Ovary (tissue), 9 donors: ENCODE results near the gene SLC2A14. TPM values are rescaled to one million over a fixed set of nuclear protein-coding genes. Genes with fewer than 3 reads are reported as not detected.
"Not testable (repeated sequence)": the region's sequence is repeated elsewhere in the genome, so short reads cannot be mapped to it uniquely, and the experiment has no call there.

Experiments
- DNase-seq, 5 donors: peaks; one replicate each; pipeline ENCODE4 v3.0.0-alpha.2; 2019 to 2020
- H3K27ac ChIP-seq, 2 donors: fragments of 200-600 bp; one replicate each; pipeline versions ENCODE4 v1.5.1 to v1.8.0; 2019 to 2022
- H3K27me3 ChIP-seq: fragments of 200-600 bp; one replicate; pipeline ENCODE4 v1.8.0; 2022
- H3K36me3 ChIP-seq: fragments of 200-600 bp; sonication (generic); one replicate; pipeline ENCODE4 v1.5.1; 2019
- H3K4me1 ChIP-seq: one replicate; pipeline ENCODE4 v1.8.1; 2013; ENCODE audit warnings: mild to moderate bottlenecking, moderate library complexity; ENCODE audit not compliant: insufficient read depth
- H3K4me3 ChIP-seq: fragments of 200-600 bp; sonication (generic); one replicate; pipeline ENCODE4 v1.5.1; 2017
- H3K9me3 ChIP-seq, 2 donors: fragments of 200-600 bp in 1 of 2; sonication (generic) in 1 of 2; one replicate each; pipeline versions ENCODE4 v1.5.1 to v1.8.1; 2013 to 2019; ENCODE audit warnings: mild to moderate bottlenecking in 1 of 2, moderate library complexity in 1 of 2
- EP300 ChIP-seq: sonication (generic); formaldehyde crosslinking; IDR thresholded peaks from one replicate; pipeline ENCODE4 v1.6.1; 2017; ENCODE audit warnings: antibody characterized with exemption
- POLR2A ChIP-seq: fragments of 450-650 bp; IDR thresholded peaks from one replicate; pipeline ENCODE4 v1.6.1; 2017; ENCODE audit warnings: antibody characterized with exemption, mild to moderate bottlenecking, moderate library complexity
- WGBS, 3 donors: extraction: QIAGEN DNeasy Blood & Tissue Kit in 1 of 3; methylation state at CpG; one replicate each; pipeline versions ENCODE4 v1.1.5 to v1.1.7; 2013 to 2017; 5-methylcytosine and 5-hydroxymethylcytosine counted together
- intact Hi-C, 4 donors: fragments of 100-400 bp; cut with DNase I; formaldehyde crosslinking; loops; one replicate each; pipeline versions ENCODE4 v1.11.0 to v1.15.1; 2022 to 2023
- polyA plus RNA-seq, 2 donors: library from polyadenylated mRNA; stranded (reverse); fragments of 200-250 nt in 1 of 2; fragments of 350-450 nt in 1 of 2; fragmentation: Illumina TruSeq in 1 of 2; extraction: RNeasy Lipid Tissue Mini Kit (QIAGEN cat#74804) in 1 of 2; gene quantifications; one replicate each; pipeline ENCODE4 v1.2.3, GENCODE V29; 2013 to 2014
- total RNA-seq, 7 donors: library from RNA; depleted of rRNA in 2 of 7; stranded (reverse); fragments of >200 nt in 2 of 7; fragmentation: NEBNext Ultra II Directional in 3 of 7; extraction: Animal tissue kit (Norgen Biotek cat#: 25700) in 3 of 7; gene quantifications; one replicate each; pipeline versions ENCODE4 v1.1.0 to v1.2.4, GENCODE V29; 2016 to 2023
- TF ChIP-seq, protein P1 (sequence below), 3 donors: fragments of 450-650 bp in 2 of 3; fragments of 200-600 bp in 1 of 3; IDR thresholded peaks; one replicate each; pipeline versions ENCODE4 v1.5.1 to v1.8.0; 2016 to 2022; ENCODE audit warnings: antibody characterized with exemption in 3 of 3, mild to moderate bottlenecking in 1 of 3
- donor health status: DM: no; HTN: no; CAD: no; lungs with moderate emphysema.
- donor health status: DM: no; HTN: no; CAD: no.
- donor health status: Bipolar disorder and iron deficiency.
- donor health status: DM: yes; HTN: yes; CAD: no.
- donor health status: DM: no; HTN: no; CAD: no.
- donor health status: DM: yes; HTN: yes; CAD: no.

Gene SLC2A14
- total and polyA plus RNA-seq, 9 donors: 0.46 to 12.7 (median 2.2) TPM

DNA sequence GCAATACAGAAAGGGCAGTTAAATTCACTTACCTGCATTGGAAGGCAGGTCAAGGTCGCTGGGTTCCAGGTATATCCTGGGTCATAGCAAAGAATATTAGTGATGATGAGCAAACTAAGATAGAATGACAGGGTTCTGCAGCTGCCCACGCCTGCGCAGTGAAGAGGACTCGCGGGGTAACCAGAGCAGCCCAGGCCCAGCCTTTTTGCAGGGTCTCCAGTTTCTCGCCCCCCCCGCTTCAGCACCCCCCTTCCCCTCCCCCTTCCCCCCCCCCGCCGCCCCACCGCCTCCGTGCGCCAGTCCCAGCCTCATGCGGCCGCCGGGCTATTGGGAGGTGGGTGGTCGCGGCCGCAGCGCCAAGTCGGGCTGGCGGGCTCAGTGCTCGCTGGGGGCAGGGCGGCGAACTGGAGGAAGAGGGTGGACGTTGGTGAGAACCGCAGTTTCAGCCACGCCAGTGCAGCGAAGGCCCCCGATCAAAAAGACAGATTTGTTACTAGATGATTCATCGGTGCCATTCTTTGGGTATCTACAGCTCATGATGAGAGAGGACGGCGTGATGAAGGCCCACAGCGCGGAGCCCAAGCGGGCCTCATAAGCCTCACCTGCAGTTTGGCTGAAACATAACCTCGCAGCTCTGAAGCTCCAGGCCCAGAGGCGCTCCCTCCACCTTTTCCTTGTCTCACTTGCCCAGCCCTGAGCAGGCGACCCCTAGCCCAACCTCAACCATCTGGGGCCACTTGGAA is 43.1 kb upstream of the SLC2A14 start:
- Histone ChIP-seq H3K4me3 (no peak overlapping the region), H3K27ac (no peak overlapping the region), H3K4me1 (peaks cover 2% of the 10 kb centered on the region), H3K9me3 (no peaks in the 10 kb centered on the region), H3K36me3 (no peaks in the 10 kb centered on the region), H3K27me3 (no peaks in the 10 kb centered on the region)
- no peak for TF ChIP-seq POLR2A
- TF ChIP-seq, protein P1, sequence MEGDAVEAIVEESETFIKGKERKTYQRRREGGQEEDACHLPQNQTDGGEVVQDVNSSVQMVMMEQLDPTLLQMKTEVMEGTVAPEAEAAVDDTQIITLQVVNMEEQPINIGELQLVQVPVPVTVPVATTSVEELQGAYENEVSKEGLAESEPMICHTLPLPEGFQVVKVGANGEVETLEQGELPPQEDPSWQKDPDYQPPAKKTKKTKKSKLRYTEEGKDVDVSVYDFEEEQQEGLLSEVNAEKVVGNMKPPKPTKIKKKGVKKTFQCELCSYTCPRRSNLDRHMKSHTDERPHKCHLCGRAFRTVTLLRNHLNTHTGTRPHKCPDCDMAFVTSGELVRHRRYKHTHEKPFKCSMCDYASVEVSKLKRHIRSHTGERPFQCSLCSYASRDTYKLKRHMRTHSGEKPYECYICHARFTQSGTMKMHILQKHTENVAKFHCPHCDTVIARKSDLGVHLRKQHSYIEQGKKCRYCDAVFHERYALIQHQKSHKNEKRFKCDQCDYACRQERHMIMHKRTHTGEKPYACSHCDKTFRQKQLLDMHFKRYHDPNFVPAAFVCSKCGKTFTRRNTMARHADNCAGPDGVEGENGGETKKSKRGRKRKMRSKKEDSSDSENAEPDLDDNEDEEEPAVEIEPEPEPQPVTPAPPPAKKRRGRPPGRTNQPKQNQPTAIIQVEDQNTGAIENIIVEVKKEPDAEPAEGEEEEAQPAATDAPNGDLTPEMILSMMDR (IDR thresholded peaks at IDR 0.05): no peak
- TF ChIP-seq EP300: no peak
- intact Hi-C loops: no loop called here
- 30 to 43% (median 37%) methylated on average over 36 to 38 of the region's 38 CpGs for WGBS, 3 donors
- no peak for DNase-seq

DNA sequence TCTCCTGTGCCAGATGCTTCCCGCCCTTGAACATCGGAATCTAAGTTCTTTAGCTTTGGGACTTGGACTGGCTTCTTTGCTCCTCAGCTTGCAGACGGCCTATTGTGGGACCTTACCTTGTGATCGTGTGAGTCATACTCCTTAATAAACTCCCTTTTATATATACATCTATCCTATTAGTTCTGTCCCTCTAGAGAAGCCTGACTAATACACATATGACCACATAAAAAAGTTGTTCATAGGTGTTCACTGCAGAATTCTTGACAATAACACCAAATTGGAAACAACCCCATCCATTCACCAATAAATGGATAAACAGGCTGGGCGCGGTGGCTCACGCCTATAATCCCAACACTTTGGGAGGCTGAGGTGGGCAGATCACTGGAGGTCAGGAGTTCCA is 37.4 kb upstream of the SLC2A14 start:
- H3K9me3 ChIP-seq, H3K4me3 ChIP-seq, DNase-seq, H3K27me3 ChIP-seq, H3K4me1 ChIP-seq, H3K27ac ChIP-seq, H3K36me3 ChIP-seq, intact Hi-C loops: not testable (repeated sequence)
- 79 to 81% (median 80%) methylated on average over 7 of the region's 7 CpGs for WGBS, 3 donors

DNA sequence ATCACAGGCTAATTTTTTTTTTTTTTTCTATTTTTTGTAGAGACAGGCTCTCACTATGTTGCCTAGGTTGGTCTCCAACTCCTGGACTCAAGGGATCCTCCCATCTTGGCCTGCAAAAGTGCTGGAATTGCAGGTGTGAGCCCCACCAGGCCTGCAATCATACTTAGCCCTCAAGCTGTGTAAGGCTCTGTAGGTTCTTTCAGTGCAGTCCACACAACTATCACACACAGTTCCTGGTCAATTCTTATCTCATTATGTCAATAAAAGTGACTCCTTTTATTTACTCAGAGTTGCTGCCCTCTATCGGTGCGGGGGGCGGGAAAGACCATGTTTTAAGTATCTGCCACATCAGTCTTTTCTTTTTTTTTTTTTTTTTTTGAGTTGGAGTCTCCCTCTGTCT is 34.3 kb upstream of the SLC2A14 start:
- WGBS, 3 donors: 50 to 65% (median 62%) methylated on average over 3 of the region's 3 CpGs
- no peak for TF ChIP-seq EP300
- no peak for TF ChIP-seq POLR2A
- TF ChIP-seq, protein P1 (IDR thresholded peaks at IDR 0.05): no peak
- Histone ChIP-seq H3K4me1 (no peaks in the 10 kb centered on the region), H3K27me3 (no peaks in the 10 kb centered on the region), H3K9me3 (no peaks in the 10 kb centered on the region), H3K27ac (no peak overlapping the region), H3K36me3 (no peaks in the 10 kb centered on the region), H3K4me3 (no peak overlapping the region)
- intact Hi-C loops: no loop called here
- DNase-seq: no peak

DNA sequence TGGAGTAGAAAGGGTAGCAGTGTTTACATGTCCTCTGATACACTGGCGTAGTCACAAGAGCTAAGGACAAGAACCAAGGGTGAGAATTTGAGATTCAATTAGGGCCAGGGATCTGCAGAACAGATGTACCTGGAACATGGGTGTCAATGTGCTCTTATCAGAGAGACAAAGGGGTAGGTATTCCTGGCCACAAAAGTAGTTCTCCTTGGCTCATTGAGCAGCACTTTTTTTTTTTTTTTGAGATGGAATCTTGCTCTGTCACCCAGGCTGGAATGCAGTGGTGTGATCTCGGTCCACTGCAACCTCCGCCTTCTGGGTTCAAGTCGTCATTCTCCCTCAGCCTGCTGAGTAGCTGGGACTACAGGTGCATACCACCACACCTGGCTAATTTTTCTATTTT is 33.6 kb upstream of the SLC2A14 start:
- intact Hi-C loops, H3K4me3 ChIP-seq, H3K27me3 ChIP-seq, H3K4me1 ChIP-seq, H3K9me3 ChIP-seq, H3K36me3 ChIP-seq, H3K27ac ChIP-seq, DNase-seq: not testable (repeated sequence)
- 77 to 93% (median 92%) methylated on average over 4 of the region's 4 CpGs for WGBS, 3 donors

DNA sequence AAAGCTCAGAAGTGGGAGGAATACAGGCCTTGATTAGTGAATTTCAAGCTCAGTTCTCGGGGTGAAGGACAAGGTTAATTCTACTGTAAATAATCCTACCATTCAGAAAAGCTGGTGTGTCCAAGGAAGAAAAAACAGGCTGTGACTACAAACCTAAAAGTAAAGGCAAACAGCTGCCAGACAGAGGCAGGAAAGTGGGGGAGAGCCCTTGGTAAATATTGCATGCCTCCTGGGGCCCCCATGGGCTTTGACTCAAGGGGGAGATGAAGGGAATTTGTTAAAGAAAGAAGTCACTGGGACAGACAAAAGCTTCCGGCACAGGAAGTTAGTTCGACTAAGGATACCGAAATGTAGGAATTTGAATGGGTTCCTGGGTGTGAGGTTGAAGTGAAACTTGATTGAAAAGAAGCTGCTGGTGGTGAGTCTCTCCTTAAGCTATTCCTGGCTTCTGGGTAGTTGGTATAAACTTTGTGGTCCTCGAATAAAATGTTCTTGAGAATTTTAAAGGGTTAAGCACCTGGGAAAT is 32.9 kb upstream of the SLC2A14 start:
- intact Hi-C loops, H3K9me3 ChIP-seq, DNase-seq, H3K4me3 ChIP-seq, H3K36me3 ChIP-seq, H3K27me3 ChIP-seq, H3K4me1 ChIP-seq, H3K27ac ChIP-seq: not testable (repeated sequence)
- 3 to 14% (median 5%) methylated on average over 2 to 5 of the region's 5 CpGs for WGBS, 3 donors

DNA sequence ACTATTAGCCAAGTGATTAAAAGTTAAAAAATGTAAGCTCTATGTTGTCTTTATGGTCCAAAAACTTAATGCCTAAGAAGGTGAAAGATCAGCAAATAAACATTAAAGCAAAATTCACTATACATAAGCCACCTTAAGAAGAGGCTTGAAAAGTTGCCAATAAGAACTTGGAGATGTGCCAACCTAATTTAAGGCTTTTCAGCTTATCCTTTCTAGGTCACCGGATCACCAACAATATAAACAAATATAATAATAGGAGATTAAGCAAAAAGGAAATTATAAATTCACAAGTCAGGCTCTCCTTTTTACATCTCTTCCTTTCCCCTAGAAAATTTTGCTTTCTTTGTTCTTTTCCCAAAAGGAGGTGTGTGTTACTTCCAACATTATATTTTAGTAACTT is 32.4 kb upstream of the SLC2A14 start:
- H3K27me3 ChIP-seq: no peaks in the 10 kb centered on the region
- H3K27ac ChIP-seq: no peak overlapping the region
- intact Hi-C loops: no loop called here
- H3K36me3 ChIP-seq: no peaks in the 10 kb centered on the region
- H3K4me3 ChIP-seq: no peak overlapping the region
- TF ChIP-seq, protein P1 (IDR thresholded peaks at IDR 0.05): no peak
- no peak for TF ChIP-seq EP300
- TF ChIP-seq POLR2A: no peak
- no peaks in the 10 kb centered on the region for H3K4me1 ChIP-seq
- H3K9me3 ChIP-seq: no peaks in the 10 kb centered on the region
- DNase-seq: no peak
- WGBS, 3 donors: 3 to 8% (median 6%) methylated on average over 1 of the region's 1 CpG

DNA sequence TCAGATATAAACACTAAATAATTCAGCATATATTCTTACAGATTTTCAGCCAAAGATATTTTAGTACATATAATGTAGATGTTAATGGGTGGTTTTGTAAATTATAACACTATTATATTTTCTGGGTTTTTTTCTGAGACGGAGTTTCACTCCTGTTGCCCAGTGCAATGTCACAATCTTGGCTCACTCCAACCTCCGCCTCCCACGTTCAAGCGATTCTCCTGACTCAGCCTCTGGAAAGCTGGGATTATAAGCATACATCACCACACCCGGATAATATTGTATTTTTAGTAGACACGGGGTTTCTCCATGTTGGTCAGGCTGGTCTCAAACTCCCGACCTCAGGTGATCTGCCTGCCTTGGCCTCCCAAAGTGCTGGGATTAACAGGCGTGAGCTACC is 29.7 kb upstream of the SLC2A14 start:
- intact Hi-C loops, H3K4me3 ChIP-seq, H3K4me1 ChIP-seq, H3K27me3 ChIP-seq, H3K27ac ChIP-seq, H3K9me3 ChIP-seq, H3K36me3 ChIP-seq, DNase-seq: not testable (repeated sequence)
- WGBS, 3 donors: 53 to 59% (median 58%) methylated on average over 8 of the region's 8 CpGs
